Esophagus muscularis mucosa (tissue), 4 donors: ENCODE measurements around the gene TTC4.

Source experiments
- EP300 ChIP-seq: sonication (generic); formaldehyde crosslinking; IDR thresholded peaks from one replicate; pipeline ENCODE4 v1.6.1; 2017; ENCODE audit warnings: antibody characterized with exemption
- POLR2AphosphoS5 ChIP-seq, 2 donors: sonication (generic); formaldehyde crosslinking; IDR thresholded peaks; one replicate each; pipeline ENCODE4 v1.6.1; 2017; ENCODE audit warnings: antibody characterized with exemption in 2 of 2
- TF ChIP-seq, protein P1 (sequence below), 3 experiments: fragments of 200-600 bp in 2 of 3; fragments of 450-650 bp in 1 of 3; sonication (generic) in 2 of 3; IDR thresholded peaks; one replicate each; pipeline ENCODE4 v1.5.1; 2017 to 2019; ENCODE audit warnings: antibody characterized with exemption in 3 of 3, mild to moderate bottlenecking in 2 of 3, moderate library complexity in 1 of 3

DNA sequence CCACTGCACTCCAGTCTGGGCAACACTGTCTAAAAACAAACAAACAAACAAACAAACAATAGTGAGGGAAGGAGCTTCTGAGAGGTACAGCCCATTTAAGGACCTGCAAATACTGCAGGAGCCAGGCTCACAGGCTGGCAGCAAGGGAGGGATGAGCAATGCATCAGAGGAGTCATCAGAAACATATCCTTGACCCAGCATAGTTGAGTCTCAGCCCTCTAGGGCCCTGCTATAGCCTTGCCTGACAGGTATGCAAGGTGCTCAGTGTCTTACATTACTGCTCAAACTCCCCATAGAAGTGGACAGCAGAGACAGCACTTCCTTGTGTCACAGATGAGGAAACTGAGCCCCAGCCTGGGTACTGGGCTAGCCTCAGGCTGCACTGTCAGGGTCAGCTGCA, 7.3 kb upstream of the TTC4 start:
- TF ChIP-seq, protein P1, sequence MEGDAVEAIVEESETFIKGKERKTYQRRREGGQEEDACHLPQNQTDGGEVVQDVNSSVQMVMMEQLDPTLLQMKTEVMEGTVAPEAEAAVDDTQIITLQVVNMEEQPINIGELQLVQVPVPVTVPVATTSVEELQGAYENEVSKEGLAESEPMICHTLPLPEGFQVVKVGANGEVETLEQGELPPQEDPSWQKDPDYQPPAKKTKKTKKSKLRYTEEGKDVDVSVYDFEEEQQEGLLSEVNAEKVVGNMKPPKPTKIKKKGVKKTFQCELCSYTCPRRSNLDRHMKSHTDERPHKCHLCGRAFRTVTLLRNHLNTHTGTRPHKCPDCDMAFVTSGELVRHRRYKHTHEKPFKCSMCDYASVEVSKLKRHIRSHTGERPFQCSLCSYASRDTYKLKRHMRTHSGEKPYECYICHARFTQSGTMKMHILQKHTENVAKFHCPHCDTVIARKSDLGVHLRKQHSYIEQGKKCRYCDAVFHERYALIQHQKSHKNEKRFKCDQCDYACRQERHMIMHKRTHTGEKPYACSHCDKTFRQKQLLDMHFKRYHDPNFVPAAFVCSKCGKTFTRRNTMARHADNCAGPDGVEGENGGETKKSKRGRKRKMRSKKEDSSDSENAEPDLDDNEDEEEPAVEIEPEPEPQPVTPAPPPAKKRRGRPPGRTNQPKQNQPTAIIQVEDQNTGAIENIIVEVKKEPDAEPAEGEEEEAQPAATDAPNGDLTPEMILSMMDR (IDR thresholded peaks at IDR 0.05) = no peak
- TF ChIP-seq POLR2AphosphoS5 (IDR thresholded peaks at IDR 0.05) = no peak
- TF ChIP-seq EP300 = no peak
